GM18909 (cell line): Measurements from ENCODE around the gene TMEM271.
"Not testable (repeated sequence)": the region's sequence is repeated elsewhere in the genome, so short reads cannot be mapped to it uniquely, and the experiment has no call there.

ENCODE experiments used
- ATAC-seq: cut with Tn5 transposase; IDR thresholded peaks from one replicate; pipeline ENCODE4 v1.9.1; 2021; ENCODE audit warnings: mild to moderate bottlenecking; ENCODE audit not compliant: unreplicated experiment, poor library complexity

Gene TMEM271

DNA sequence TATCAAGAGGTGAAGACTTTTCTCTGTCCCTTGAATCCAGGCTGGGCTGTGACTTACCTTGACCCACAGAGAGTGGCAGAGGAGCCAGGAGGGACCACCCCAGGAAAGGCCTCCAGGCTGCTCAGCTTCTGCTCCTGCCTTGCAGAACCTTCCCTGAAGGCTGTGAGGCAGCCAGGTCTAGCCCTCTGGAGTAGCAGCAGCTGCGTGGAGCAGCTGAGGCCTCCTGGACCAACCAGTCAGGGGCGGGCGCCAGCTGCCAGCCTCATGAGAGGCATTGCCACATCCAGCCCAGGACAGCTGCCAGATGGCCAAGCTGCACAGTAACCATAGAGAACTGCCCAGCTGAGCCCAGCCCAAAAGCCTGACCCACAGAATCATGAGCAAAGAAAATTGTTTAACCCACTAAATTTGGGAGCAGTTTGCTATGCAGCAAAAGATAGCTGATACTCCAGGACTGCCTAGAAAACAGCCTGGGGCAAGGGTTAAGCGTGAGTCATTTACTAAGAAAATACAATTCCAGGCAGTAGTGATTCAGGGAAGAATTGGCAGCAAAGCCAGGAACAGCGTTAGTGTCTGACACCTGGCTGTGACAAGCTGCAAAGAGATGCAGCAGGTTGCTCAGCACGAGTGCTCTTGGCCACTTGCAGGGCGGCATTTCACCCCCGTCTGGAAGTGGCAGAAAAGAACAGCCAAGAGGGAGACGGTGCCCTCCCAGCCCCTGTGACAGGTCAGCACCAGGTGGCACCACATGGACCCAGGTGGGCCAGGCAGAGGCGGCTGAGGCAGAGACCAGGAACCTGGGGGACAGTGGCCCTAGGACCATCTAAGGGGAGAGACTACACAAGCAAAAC, 34.5 kb upstream of the TMEM271 start:
- ATAC-seq = no peak

DNA sequence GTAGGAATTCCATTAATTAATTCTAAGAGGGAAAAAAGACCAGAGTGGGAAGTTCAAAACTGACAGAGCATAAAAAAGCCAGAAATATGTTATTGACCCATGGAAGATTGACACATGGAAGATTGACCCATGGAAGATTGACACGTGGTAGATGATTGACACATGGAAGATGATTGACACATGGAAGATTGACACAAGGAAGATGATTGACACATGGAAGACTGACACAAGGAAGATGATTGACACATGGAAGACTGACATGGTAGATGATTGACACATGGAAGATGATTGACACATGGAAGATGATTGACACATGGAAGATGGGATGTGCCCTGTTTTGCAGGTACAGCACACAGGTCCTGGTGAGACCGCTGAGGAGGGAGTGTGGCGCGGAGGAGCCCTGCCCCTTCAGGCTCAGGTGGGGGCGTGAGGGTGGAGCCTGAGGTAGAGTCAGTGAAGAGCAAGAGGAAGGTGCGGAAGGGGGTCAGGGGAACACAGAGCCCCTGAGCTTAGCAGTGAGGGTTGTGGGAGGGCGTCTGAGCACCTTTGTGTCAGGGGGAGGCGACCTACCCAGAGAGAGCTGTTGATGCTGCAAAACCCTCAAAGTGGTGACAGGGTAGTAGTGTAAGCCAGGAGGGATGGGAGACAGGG, 33.4 kb upstream of the TMEM271 start:
- no peak for ATAC-seq

GRCh38 chr4:608236-608635, 32.1 kb upstream of the TMEM271 start:
- ATAC-seq = no peak

DNA sequence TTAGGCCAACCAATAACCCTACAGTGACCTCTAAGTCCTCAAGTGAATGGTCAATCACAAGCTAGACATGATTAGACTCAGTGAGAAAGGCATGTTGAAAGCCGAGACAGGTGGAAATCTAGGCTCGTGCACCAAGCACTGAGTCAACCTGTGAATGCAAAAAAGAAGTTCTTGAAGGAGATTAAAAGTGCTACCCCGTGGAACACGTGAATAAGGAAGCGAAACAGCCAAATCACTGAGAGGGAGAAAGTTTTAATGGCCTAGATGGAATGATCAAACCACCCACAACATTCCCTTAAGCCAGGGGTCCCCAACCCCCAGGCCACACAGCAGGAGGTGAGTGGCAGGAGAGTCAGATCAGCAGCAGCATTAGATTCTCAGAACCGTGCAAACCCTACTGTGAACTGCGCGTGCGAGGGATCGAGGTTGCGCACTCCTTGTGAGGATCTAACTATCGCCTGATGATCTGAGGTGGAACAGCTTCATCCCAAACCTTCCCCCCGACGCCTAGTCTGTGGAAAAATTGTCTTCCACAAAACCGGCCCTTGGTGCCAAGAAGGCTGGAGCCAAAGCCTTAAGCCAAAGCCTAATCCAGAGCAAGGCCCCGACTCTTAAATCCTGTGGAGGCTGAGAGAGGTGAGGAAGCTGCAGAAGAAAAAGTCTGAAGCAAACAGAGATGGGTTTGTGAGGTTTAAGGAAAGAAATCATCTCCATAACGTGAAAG, 29.8 kb upstream of the TMEM271 start:
- ATAC-seq = no peak

- no peak for ATAC-seq
Observed at GRCh38 chr4:604131-604530, 28.0 kb upstream of the TMEM271 start.

GRCh38 chr4:602559-602942, 26.5 kb upstream of the TMEM271 start:
- ATAC-seq = no peak

- ATAC-seq = no peak
Observed at GRCh38 chr4:601612-602558, 25.8 kb upstream of the TMEM271 start.

DNA sequence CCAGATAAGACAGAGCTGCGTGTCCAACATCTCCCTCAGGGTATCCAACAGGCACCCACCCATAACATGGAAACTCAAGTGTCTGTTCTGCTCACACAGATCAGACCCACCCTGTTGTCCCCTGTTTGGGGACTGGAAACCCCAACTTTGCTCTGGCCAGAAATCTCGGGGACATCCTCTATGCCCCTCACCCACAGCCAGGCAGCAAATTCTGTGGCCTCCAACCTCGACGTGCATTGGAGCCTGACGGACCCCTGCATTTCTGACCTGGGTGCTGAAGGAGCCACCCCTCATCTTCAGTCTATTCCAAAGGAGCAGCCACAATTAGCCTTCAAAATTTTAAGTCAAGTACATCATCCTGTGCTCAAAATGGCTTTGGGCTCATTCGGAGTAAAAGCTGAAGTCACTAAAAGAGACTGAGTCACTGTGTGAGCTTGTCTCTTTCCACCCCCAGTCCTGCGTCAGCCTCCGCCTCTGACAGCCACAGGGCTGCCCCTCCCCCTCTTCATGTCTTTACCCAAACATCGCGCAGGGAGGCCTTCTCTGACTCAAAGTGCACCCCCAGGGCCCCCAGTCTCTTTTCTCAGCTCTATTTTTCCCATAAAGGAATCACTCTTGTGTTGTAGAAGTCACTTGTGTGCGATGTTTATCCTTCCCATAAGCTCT, 24.9 kb upstream of the TMEM271 start:
- no peak for ATAC-seq

GRCh38 chr4:600166-600565, 24.1 kb upstream of the TMEM271 start:
- no peak for ATAC-seq

GRCh38 chr4:598925-599324, 22.8 kb upstream of the TMEM271 start:
- ATAC-seq = no peak

DNA sequence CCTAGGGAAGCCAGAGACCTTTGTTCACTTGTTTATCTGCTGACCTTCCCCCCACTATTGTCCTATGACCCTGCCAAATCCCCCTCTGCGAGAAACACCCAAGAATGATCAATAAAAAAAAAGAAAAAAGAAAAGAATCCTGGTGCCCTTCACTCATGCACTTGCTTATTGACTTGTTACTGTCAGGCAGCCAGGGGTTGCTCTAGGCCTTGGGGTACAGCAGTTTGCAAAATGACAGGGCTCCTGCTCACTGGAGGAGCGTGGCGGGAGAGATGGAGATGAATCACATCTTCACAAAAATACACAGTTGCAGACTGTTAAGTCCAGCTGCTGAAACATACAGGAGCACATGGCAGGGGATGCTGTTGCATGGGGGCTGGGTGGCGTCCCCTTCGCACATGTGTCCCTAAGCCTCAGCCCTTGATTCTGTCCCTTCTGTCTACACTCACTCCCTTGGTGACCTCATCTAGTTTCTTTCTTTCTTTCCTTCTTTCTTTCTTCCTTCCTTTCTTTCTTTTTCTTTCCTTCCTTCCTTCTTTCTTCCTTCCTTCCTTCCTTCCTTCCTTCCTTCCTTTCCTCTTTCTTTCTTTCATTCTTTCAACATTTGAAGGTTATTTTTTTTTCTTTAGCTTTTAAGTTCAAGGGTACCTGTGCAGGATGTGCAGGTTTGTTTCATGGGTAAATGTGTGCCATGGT, 16.9 kb upstream of the TMEM271 start:
- ATAC-seq = no peak

DNA sequence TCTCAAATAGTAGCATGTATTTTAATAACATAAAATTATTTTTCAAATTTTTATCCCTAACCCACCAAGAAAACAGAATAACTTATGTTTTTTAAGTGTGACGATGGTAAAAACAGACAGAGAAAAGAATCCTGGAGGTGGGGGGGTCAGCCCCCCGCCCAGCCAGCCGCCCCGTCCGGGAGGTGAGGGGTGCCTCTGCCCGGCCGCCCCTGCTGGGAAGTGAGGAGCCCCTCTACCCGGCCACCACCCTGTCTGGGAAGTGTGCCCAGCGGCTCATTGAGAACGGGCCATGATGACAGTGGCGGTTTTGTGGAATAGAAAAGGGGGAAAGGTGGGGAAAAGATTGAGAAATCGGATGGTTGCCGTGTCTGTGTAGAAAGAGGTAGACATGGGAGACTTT, 16.1 kb upstream of the TMEM271 start:
- ATAC-seq = not testable (repeated sequence)

DNA sequence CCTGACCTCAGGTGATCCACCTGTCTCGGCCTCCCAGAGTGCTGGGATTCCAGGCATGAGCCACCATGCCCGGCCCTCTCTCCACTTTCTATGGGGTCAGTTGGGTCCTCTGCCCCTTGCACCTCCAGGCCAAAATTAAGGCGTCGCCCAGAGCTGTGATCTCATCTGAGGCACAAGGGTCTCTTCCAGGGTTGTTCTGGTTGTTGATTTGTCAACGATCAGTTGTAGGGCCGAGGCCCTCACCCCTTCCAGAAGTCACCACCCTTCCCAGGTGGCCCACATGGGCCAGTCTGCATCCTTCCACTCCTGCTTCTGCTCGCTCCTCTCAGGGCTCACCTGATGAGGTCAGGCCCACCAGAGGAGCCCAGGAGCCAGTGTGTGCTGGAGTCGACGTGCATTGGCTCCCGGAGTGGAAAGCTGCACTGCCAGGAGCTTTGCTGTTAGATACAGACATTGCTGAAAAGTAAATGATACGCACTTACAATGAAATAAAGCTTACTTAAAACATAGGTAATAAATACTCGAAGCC, 14.3 kb upstream of the TMEM271 start:
- no peak for ATAC-seq

DNA sequence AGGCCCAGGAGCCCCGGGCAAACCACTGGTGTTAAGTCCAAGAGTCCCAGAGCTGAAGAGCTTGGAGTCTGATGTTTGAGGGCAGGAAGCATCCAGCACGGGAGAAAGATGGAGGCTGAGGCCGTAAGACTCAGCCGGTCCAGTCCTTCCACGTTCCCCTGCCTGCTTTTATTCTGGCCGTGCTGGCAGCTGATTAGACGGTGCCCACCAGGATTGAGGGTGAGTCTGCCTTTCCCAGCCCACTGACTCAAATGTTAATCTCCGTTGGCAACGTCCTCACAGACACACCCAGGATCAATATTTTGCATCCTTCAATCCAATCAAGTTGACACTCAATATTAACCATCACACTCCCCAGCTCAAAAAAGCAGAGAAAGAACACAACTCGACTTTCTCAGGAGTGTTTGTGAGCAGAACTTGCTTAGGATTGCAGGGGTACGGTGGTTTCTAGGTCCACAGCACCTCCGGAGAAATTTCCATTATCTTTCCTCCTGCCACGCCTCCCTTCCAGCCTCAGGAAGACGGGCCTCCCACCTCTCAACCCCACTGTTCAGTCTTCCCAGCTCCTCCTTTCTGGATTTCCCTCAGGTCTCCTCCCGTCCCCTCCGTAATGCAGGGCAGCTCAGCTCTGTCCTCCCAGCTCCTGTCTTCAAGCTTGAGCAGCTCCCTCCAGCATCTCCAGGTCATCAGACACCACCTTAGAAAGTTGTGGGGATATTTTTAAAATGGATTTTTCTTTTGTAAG, 13.3 kb upstream of the TMEM271 start:
- no peak for ATAC-seq

DNA sequence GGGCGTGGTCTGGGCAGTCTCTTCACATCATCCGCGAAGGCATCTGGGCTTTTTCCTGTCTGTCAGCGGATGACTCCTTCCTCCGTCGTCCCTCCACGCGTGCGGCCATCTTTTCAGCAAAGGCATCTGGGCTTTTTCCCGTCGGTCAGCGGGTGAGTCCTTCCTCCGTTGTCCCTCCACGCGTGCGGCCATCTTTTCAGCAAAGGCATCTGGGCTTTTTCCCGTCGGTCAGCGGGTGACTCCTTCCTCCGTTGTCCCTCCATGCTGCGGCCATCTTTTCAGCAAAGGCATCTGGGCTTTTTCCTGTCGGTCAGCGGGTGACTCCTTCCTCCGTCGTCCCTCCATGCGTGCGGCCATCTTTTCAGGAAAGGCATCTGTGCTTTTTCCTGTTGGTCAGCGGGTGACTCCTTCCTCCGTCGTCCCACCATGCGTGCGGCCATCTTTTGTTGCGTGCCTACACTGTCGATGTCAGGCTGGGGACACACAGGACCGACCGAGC, 12.3 kb upstream of the TMEM271 start:
- ATAC-seq = no peak

DNA sequence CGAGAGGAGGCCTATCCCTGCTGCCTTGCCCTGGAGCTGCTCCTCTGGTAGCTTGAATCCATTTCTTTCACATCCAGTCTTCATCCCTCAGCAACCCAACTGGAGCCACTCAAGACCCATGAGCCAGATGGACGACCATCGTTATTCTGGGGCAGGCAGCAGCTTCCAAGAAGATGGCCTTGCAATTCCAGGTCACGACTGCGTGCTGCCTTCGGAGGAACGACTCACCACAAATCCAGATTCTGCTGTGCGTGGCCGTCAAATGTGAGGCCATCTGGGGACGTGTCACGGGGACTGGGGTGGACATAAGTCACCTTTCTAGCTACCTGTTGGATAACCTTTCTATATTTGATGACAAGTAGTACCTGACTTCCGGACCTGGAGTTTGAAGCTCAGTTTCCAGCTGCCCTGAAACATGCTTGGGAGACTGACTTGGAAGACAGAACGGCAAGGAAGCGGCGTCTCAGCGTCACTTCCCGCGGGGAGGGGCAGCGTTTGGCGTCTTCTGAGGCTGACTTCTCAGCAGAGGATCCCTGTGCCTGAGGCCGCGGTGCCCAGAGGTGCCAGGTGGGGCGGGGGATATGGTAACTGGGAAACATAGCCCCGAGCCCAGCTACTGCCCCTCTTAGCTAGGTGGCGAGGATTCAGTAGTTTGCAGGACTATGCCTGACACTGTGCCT, 11.7 kb upstream of the TMEM271 start:
- ATAC-seq = no peak

DNA sequence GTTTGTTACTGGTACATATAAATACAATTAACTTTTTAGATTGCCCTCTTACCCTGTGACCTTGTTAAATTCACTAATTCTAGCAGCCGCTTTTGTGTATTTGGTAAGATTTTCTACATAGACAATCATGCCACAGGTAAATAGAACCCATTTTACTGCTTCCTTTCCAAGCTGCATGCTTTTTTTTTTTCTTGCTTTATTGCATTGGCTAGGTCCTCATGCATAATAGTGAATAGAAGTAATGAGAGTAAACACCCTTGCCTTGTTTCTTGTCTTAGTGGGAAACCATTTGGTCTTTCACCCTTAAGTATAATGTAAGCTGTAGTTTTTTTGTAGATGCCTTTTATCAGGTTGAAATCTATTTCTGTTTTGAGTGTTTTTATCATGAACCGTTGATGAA, 7.7 kb upstream of the TMEM271 start:
- no peak for ATAC-seq
